Measurements from ENCODE around the gene COG5. TPM values are rescaled to one million over a fixed set of nuclear protein-coding genes. Genes with fewer than 3 reads are reported as not detected.

COG5 gene
- total and polyA plus RNA-seq, 3 donors from 2014 or later: 27.1 to 76.1 (median 70.6) TPM

- no peak for DNase-seq
- H3K9me3 ChIP-seq: no peaks in the 10 kb centered on the region
- H3K27ac ChIP-seq: no peak overlapping the region
- 71 to 78% methylated on average over 3 of the region's 3 CpGs for WGBS, 2 donors
- no peak for TF ChIP-seq POLR2A (IDR thresholded peaks at IDR 0.05)
- TF ChIP-seq, protein P1, sequence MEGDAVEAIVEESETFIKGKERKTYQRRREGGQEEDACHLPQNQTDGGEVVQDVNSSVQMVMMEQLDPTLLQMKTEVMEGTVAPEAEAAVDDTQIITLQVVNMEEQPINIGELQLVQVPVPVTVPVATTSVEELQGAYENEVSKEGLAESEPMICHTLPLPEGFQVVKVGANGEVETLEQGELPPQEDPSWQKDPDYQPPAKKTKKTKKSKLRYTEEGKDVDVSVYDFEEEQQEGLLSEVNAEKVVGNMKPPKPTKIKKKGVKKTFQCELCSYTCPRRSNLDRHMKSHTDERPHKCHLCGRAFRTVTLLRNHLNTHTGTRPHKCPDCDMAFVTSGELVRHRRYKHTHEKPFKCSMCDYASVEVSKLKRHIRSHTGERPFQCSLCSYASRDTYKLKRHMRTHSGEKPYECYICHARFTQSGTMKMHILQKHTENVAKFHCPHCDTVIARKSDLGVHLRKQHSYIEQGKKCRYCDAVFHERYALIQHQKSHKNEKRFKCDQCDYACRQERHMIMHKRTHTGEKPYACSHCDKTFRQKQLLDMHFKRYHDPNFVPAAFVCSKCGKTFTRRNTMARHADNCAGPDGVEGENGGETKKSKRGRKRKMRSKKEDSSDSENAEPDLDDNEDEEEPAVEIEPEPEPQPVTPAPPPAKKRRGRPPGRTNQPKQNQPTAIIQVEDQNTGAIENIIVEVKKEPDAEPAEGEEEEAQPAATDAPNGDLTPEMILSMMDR (IDR thresholded peaks at IDR 0.05): no peak
- H3K36me3 ChIP-seq (ENCODE audit: low read depth, missing control alignments): no peaks in the 10 kb centered on the region
- intact Hi-C loops (cut with DNase I; ENCODE audit: low total_unique reads): no loop called here
- no peaks in the 10 kb centered on the region for H3K27me3 ChIP-seq
- no peaks in the 10 kb centered on the region for H3K4me1 ChIP-seq
- no peak overlapping the region for H3K4me3 ChIP-seq
Observed at GRCh38 chr7:107304636-107305035, 259.1 kb downstream of the COG5 start.

DNA sequence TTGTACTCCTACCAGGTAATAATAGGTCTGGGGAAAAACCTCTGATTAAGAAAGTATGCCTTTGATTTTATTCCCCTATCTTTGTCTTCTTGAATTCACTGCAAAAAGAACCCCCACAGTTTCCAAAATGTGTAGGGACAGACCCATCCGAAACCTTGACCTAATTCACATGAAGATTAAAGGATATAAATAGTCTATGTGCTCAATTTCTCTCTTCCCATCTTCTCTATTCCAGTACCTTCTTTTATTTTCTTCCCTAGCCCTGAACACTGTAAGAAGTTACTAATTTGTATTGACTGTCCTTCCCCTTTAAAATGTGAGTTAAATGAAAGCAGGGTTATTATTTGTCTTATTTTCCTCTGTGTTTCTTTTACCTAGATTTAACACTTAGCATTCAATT lies 259.7 kb downstream of the COG5 start:
- H3K4me3 ChIP-seq: no peak overlapping the region
- no peak for TF ChIP-seq POLR2A (IDR thresholded peaks at IDR 0.05)
- TF ChIP-seq, protein P1 (IDR thresholded peaks at IDR 0.05): no peak
- H3K27me3 ChIP-seq: no peaks in the 10 kb centered on the region
- DNase-seq: no peak
- intact Hi-C loops (cut with DNase I; ENCODE audit: low total_unique reads): no loop called here
- no peaks in the 10 kb centered on the region for H3K4me1 ChIP-seq
- no peaks in the 10 kb centered on the region for H3K9me3 ChIP-seq
- H3K27ac ChIP-seq: no peak overlapping the region
- H3K36me3 ChIP-seq (ENCODE audit: low read depth, missing control alignments): no peaks in the 10 kb centered on the region
- WGBS, 2 donors: 57 to 69% methylated on average over 1 of the region's 1 CpG

DNA sequence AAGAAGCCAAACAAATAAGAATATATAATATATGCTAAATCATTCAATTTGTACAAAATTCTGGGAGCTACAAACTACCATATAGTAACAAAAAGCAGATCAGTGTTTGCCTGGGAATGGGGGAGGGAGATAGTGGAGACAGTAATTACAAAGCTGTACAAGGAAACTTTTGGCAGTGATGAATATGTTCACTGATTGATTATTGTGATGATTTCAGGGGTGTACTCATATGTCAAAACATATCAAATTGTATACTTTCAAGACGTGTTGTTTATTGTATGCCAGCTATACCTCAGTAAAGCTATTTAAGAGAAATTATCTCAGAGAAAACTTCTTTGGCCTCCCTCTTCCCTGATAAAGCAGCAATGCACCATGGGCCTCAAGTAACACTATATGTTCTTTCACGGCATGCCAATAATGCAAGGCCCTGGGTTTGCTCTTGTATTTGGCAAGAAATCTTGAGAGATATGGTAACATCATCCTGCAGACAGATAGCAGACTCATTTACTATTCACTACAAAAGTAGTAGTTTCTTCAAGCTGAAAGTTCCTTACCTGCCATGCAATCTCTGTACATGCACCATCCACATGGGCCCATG lies 261.4 kb downstream of the COG5 start:
- Histone ChIP-seq H3K4me3 (no peak overlapping the region), H3K9me3 (no peaks in the 10 kb centered on the region), H3K4me1 (no peaks in the 10 kb centered on the region), H3K27ac (no peak overlapping the region), H3K36me3 (ENCODE audit: low read depth, missing control alignments) (no peaks in the 10 kb centered on the region), H3K27me3 (no peaks in the 10 kb centered on the region)
- intact Hi-C loops (cut with DNase I; ENCODE audit: low total_unique reads): no loop called here
- 64 to 78% methylated on average over 2 of the region's 2 CpGs for WGBS, 2 donors
- DNase-seq: no peak
- no peak for TF ChIP-seq POLR2A (IDR thresholded peaks at IDR 0.05)
- TF ChIP-seq, protein P1 (IDR thresholded peaks at IDR 0.05): no peak

- DNase-seq: no peak
- no peak overlapping the region for H3K4me3 ChIP-seq
- TF ChIP-seq, protein P1 (IDR thresholded peaks at IDR 0.05): no peak
- no peak for TF ChIP-seq POLR2A (IDR thresholded peaks at IDR 0.05)
- peaks cover 9% of the 10 kb centered on the region for H3K4me1 ChIP-seq
- H3K27ac ChIP-seq: no peak overlapping the region
- WGBS, 2 donors: 95 to 97% methylated on average over 1 of the region's 1 CpG
- no peaks in the 10 kb centered on the region for H3K27me3 ChIP-seq
- intact Hi-C loops (cut with DNase I; ENCODE audit: low total_unique reads): no loop called here
- no peaks in the 10 kb centered on the region for H3K36me3 ChIP-seq (ENCODE audit: low read depth, missing control alignments)
- H3K9me3 ChIP-seq: no peaks in the 10 kb centered on the region
Observed at GRCh38 chr7:107294182-107294581, 269.5 kb downstream of the COG5 start.

GRCh38 chr7:107292591-107292990 lies 271.1 kb downstream of the COG5 start:
- no peak for TF ChIP-seq POLR2A (IDR thresholded peaks at IDR 0.05)
- TF ChIP-seq, protein P1 (IDR thresholded peaks at IDR 0.05): no peak
- H3K4me1 ChIP-seq: peaks cover 9% of the 10 kb centered on the region
- no peaks in the 10 kb centered on the region for H3K9me3 ChIP-seq
- WGBS, 2 donors: 62 to 79% methylated on average over 2 of the region's 2 CpGs
- no peaks in the 10 kb centered on the region for H3K36me3 ChIP-seq (ENCODE audit: low read depth, missing control alignments)
- H3K27ac ChIP-seq: peak overlapping the region; percentile 66 to 79
- no peak for DNase-seq
- intact Hi-C loops (cut with DNase I; ENCODE audit: low total_unique reads): no loop called here
- no peaks in the 10 kb centered on the region for H3K27me3 ChIP-seq
- H3K4me3 ChIP-seq: no peak overlapping the region
